HepG2 (cell line): ENCODE results near the gene CCDC83. TPM values are rescaled to one million over a fixed set of nuclear protein-coding genes. Genes with fewer than 3 reads are reported as not detected.

Experiments
- EHMT2 ChIP-seq: fragments of 200-600 bp; sonication (generic); IDR thresholded peaks from 2 replicates; pipeline ENCODE4 v1.7.0; 2017; ENCODE audit warnings: antibody characterized with exemption, low read depth, low read length, borderline replicate concordance
- GABPB1 ChIP-seq: IDR thresholded peaks from 2 replicates; pipeline ENCODE4 v1.6.1; 2016; ENCODE audit warnings: mild to moderate bottlenecking, missing genetic modification reagents, moderate library complexity, missing compliant biosample characterization
- MYNN ChIP-seq: sonication (generic); formaldehyde crosslinking; IDR thresholded peaks from 2 replicates; pipeline ENCODE4 v1.4.0; 2020; ENCODE audit warnings: mild to moderate bottlenecking, low read depth, missing genetic modification reagents
- SP1 ChIP-seq, 2 experiments: fragments of 450-650 bp in 1 of 2; sonication (generic) in 1 of 2; formaldehyde crosslinking in 1 of 2; IDR thresholded peaks; 2 replicates each; pipeline versions ENCODE4 v1.4.0 to v1.6.1; 2016 to 2020; ENCODE audit warnings: missing genetic modification reagents in 1 of 2
- ZMYM4 ChIP-seq: sonication (generic); formaldehyde crosslinking; IDR thresholded peaks from 2 replicates; pipeline ENCODE4 v1.8.1; 2023; ENCODE audit warnings: mild to moderate bottlenecking, missing genetic modification reagents
- ZNF235 ChIP-seq: sonication (generic); formaldehyde crosslinking; IDR thresholded peaks from 2 replicates; pipeline ENCODE4 v1.8.1; 2023; ENCODE audit warnings: mild to moderate bottlenecking, missing genetic modification reagents, borderline replicate concordance
- ZNF468 ChIP-seq: sonication (generic); formaldehyde crosslinking; IDR thresholded peaks from 2 replicates; pipeline ENCODE4 v1.8.0; 2022; ENCODE audit warnings: mild to moderate bottlenecking, moderate library complexity, missing genetic modification reagents
- ZNF501 ChIP-seq: sonication (generic); formaldehyde crosslinking; IDR thresholded peaks from 2 replicates; pipeline ENCODE4 v1.5.1; 2020; ENCODE audit warnings: mild to moderate bottlenecking, moderate library complexity, missing genetic modification reagents
- ZNF577 ChIP-seq: sonication (generic); formaldehyde crosslinking; IDR thresholded peaks from 2 replicates; pipeline ENCODE4 v1.4.0; 2020; ENCODE audit warnings: mild to moderate bottlenecking, low read depth, missing genetic modification reagents, borderline replicate concordance
- ZNF607 ChIP-seq: sonication (generic); formaldehyde crosslinking; IDR thresholded peaks from 2 replicates; pipeline ENCODE4 v1.5.1; 2020; ENCODE audit warnings: missing genetic modification reagents, mild to moderate bottlenecking, borderline replicate concordance
- ZNF644 ChIP-seq: IDR thresholded peaks from 2 replicates; pipeline ENCODE4 v1.6.1; 2016; ENCODE audit warnings: low read depth
- ZNF879 ChIP-seq: sonication (generic); formaldehyde crosslinking; IDR thresholded peaks from 2 replicates; pipeline ENCODE4 v1.8.1; 2023; ENCODE audit warnings: missing genetic modification reagents
- polyA plus RNA-seq, 8 experiments: library from polyadenylated mRNA; depleted of rRNA in 3 of 8; stranded (reverse) in 7 of 8; unstranded in 1 of 8; fragments of >200 nt; fragmentation: Illumina TruSeq in 4 of 8; extraction: Trizol in 4 of 8; gene quantifications; 2 replicates each; pipeline versions ENCODE4 v1.2.1 to v1.2.3, GENCODE V29; 2011 to 2016; ENCODE audit warnings: low read depth in 4 of 8, missing spikeins in 1 of 8, mixed read lengths in 1 of 8; ENCODE audit not compliant: insufficient read depth in 1 of 8
- total RNA-seq, 5 experiments: library from RNA; depleted of rRNA; stranded (reverse); fragments of >200 nt; fragmentation: Illumina TruSeq; extraction: Trizol; gene quantifications; 2 replicates each; pipeline ENCODE4 v1.2.3, GENCODE V29; 2016; ENCODE audit warnings: low read depth in 1 of 5
- TF ChIP-seq, protein P1 (sequence below): sonication (generic); formaldehyde crosslinking; IDR thresholded peaks from 2 replicates; pipeline ENCODE4 v1.4.0; 2020; ENCODE audit warnings: missing genetic modification reagents
- TF ChIP-seq, protein P2 (sequence below): IDR thresholded peaks from 2 replicates; pipeline ENCODE4 v1.6.1; 2016; ENCODE audit warnings: missing genetic modification reagents, missing compliant biosample characterization
- TF ChIP-seq, protein P3 (sequence below), 2 experiments: fragments of 450-650 bp in 1 of 2; sonication (generic) in 1 of 2; formaldehyde crosslinking in 1 of 2; IDR thresholded peaks; 2 replicates each; pipeline versions ENCODE4 v1.6.1 to v1.8.0; 2016 to 2022; ENCODE audit warnings: antibody characterized with exemption in 1 of 2, mild to moderate bottlenecking in 1 of 2, missing genetic modification reagents in 1 of 2
- TF ChIP-seq, protein P4 (sequence below): sonication (generic); formaldehyde crosslinking; IDR thresholded peaks from 2 replicates; pipeline ENCODE4 v1.5.0; 2020; ENCODE audit warnings: mild to moderate bottlenecking, missing genetic modification reagents, moderate library complexity

Gene CCDC83
- total and polyA plus RNA-seq, 2 of the 13 experiments (the other 11 are each of a cell fraction or from before 2014, with no cell fraction given) = not detected

DNA sequence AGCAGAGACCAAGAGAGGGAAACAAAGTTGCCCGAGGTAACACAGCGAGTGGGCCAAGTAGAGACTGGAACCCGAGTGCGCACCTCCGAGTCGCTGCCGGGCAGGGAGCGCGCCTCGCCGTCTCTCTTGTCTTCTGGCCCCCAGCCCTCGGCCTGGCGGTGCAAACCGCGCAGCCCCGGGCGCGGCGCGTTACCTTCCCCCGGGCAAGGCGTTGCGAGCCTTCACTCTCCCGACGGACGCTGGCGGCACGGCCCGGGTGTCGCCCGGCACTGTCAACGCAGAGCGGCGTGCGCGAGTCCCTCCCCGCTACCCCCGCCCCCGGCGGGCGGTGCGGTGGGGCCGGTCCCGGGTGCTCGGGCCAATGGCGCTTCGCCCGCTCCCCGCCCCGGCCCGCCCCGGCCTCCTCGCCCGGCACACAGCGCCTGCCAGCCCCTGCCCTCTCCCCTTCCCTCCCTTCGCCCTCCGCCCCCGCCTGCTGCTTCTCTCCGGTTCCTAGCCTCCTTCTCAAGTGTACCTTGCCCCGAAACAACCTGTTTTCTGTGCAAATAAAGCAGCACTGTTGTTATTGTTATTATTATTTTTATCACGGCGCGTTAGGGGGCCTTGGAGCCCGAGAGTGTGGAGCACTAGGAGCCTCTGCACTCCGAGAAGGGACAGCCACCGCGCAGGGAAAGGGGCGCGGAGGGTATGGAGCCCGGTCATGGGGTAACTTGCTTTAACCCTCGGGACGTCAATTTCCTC lies 44.1 kb upstream of the CCDC83 start, which contains the start of gene SYTL2 (continued):
- TF ChIP-seq ZNF879 (no peak), MYNN (no peak), SP1 (IDR thresholded peaks at IDR 0.05) (no peak), SP1 (CRISPR knock-in tag; IDR thresholded peaks at IDR 0.05) (0 out of 2 replicates have a peak, but pooled peaks have one; percentile 24), ZNF501 (CRISPR knock-in tag) (no peak), ZNF644 (CRISPR knock-in tag) (no peak), ZNF468 (CRISPR knock-in tag) (no peak), ZNF235 (CRISPR knock-in tag) (no peak), EHMT2 (no peak), ZNF607 (CRISPR knock-in tag) (peak; percentile 24; the same call in 1 of the 2 replicates), ZNF577 (CRISPR knock-in tag) (no peak), GABPB1 (CRISPR knock-in tag) (peak; percentile 53), ZMYM4 (CRISPR knock-in tag) (peak; percentile 33; the same call in 1 of the 2 replicates)
- TF ChIP-seq, protein P1, sequence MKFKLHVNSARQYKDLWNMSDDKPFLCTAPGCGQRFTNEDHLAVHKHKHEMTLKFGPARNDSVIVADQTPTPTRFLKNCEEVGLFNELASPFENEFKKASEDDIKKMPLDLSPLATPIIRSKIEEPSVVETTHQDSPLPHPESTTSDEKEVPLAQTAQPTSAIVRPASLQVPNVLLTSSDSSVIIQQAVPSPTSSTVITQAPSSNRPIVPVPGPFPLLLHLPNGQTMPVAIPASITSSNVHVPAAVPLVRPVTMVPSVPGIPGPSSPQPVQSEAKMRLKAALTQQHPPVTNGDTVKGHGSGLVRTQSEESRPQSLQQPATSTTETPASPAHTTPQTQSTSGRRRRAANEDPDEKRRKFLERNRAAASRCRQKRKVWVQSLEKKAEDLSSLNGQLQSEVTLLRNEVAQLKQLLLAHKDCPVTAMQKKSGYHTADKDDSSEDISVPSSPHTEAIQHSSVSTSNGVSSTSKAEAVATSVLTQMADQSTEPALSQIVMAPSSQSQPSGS = no peak
- TF ChIP-seq, protein P2, sequence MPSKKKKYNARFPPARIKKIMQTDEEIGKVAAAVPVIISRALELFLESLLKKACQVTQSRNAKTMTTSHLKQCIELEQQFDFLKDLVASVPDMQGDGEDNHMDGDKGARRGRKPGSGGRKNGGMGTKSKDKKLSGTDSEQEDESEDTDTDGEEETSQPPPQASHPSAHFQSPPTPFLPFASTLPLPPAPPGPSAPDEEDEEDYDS (CRISPR knock-in tag) = no peak
- TF ChIP-seq, protein P3, sequence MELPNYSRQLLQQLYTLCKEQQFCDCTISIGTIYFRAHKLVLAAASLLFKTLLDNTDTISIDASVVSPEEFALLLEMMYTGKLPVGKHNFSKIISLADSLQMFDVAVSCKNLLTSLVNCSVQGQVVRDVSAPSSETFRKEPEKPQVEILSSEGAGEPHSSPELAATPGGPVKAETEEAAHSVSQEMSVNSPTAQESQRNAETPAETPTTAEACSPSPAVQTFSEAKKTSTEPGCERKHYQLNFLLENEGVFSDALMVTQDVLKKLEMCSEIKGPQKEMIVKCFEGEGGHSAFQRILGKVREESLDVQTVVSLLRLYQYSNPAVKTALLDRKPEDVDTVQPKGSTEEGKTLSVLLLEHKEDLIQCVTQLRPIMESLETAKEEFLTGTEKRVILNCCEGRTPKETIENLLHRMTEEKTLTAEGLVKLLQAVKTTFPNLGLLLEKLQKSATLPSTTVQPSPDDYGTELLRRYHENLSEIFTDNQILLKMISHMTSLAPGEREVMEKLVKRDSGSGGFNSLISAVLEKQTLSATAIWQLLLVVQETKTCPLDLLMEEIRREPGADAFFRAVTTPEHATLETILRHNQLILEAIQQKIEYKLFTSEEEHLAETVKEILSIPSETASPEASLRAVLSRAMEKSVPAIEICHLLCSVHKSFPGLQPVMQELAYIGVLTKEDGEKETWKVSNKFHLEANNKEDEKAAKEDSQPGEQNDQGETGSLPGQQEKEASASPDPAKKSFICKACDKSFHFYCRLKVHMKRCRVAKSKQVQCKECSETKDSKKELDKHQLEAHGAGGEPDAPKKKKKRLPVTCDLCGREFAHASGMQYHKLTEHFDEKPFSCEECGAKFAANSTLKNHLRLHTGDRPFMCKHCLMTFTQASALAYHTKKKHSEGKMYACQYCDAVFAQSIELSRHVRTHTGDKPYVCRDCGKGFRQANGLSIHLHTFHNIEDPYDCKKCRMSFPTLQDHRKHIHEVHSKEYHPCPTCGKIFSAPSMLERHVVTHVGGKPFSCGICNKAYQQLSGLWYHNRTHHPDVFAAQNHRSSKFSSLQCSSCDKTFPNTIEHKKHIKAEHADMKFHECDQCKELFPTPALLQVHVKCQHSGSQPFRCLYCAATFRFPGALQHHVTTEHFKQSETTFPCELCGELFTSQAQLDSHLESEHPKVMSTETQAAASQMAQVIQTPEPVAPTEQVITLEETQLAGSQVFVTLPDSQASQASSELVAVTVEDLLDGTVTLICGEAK (IDR thresholded peaks at IDR 0.05) = no peak
- TF ChIP-seq, protein P3 (CRISPR knock-in tag; IDR thresholded peaks at IDR 0.05) = no peak
- TF ChIP-seq, protein P4, sequence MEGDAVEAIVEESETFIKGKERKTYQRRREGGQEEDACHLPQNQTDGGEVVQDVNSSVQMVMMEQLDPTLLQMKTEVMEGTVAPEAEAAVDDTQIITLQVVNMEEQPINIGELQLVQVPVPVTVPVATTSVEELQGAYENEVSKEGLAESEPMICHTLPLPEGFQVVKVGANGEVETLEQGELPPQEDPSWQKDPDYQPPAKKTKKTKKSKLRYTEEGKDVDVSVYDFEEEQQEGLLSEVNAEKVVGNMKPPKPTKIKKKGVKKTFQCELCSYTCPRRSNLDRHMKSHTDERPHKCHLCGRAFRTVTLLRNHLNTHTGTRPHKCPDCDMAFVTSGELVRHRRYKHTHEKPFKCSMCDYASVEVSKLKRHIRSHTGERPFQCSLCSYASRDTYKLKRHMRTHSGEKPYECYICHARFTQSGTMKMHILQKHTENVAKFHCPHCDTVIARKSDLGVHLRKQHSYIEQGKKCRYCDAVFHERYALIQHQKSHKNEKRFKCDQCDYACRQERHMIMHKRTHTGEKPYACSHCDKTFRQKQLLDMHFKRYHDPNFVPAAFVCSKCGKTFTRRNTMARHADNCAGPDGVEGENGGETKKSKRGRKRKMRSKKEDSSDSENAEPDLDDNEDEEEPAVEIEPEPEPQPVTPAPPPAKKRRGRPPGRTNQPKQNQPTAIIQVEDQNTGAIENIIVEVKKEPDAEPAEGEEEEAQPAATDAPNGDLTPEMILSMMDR (CRISPR knock-in tag) = peak; percentile 41
